Tibial nerve (tissue), 4 donors: ENCODE data around the gene IKZF1.

Experiments
- EP300 ChIP-seq, 2 donors: sonication (generic); formaldehyde crosslinking; IDR thresholded peaks; one replicate each; pipeline ENCODE4 v1.6.1; 2017; ENCODE audit warnings: antibody characterized with exemption in 2 of 2, mild to moderate bottlenecking in 1 of 2
- POLR2A ChIP-seq, 2 donors: fragments of 450-650 bp; IDR thresholded peaks; one replicate each; pipeline ENCODE4 v1.6.1; 2017; ENCODE audit warnings: antibody characterized with exemption in 2 of 2, mild to moderate bottlenecking in 2 of 2, moderate library complexity in 2 of 2
- TF ChIP-seq, protein P1 (sequence below), 5 experiments: fragments of 200-600 bp in 3 of 5; fragments of 450-650 bp in 2 of 5; sonication (generic) in 3 of 5; IDR thresholded peaks; one replicate each; pipeline ENCODE4 v1.5.1; 2016 to 2019; ENCODE audit warnings: antibody characterized with exemption in 5 of 5, mild to moderate bottlenecking in 3 of 5, moderate library complexity in 2 of 5

- TF ChIP-seq, protein P1, sequence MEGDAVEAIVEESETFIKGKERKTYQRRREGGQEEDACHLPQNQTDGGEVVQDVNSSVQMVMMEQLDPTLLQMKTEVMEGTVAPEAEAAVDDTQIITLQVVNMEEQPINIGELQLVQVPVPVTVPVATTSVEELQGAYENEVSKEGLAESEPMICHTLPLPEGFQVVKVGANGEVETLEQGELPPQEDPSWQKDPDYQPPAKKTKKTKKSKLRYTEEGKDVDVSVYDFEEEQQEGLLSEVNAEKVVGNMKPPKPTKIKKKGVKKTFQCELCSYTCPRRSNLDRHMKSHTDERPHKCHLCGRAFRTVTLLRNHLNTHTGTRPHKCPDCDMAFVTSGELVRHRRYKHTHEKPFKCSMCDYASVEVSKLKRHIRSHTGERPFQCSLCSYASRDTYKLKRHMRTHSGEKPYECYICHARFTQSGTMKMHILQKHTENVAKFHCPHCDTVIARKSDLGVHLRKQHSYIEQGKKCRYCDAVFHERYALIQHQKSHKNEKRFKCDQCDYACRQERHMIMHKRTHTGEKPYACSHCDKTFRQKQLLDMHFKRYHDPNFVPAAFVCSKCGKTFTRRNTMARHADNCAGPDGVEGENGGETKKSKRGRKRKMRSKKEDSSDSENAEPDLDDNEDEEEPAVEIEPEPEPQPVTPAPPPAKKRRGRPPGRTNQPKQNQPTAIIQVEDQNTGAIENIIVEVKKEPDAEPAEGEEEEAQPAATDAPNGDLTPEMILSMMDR (IDR thresholded peaks at IDR 0.05): no peak
- TF ChIP-seq EP300 (IDR thresholded peaks at IDR 0.05) (no peak), POLR2A (IDR thresholded peaks at IDR 0.05) (no peak)
Measured at GRCh38 chr7:50413561-50413960, 109.0 kb downstream of the IKZF1 start.
